ENCODE results near the gene GJB4. TPM values are rescaled to one million over a fixed set of nuclear protein-coding genes. Genes with fewer than 3 reads are reported as not detected.

Gene GJB4
- total and polyA plus RNA-seq, 7 donors: not detected

- 1 to 3% (median 2%) methylated on average over 44 to 62 of the region's 62 CpGs for WGBS, 3 donors
- ATAC-seq (peak in 2 of 4 donors; percentile 23 to 45), DNase-seq (peak in 1 of 2 donors; percentile 30)
- Histone ChIP-seq H3K4me1 (no peaks in the 10 kb centered on the region), H3K27ac (no peak within 1 kb of the TSS), H3K9me3 (no peaks in the 10 kb centered on the region), H3K4me3 (peak within 1 kb of the TSS; percentile 44), H3K36me3 (ENCODE audit: insufficient read depth in 1 of 2, low read depth in 1 of 2) (no peaks in the 10 kb centered on the region), H3K27me3 (ENCODE audit: insufficient read depth in 3 of 3, low read length in 2 of 3) (peaks cover 0 to 56% (median 16%) of the 10 kb centered on the region in 3 donors)
- TF ChIP-seq, protein P1, sequence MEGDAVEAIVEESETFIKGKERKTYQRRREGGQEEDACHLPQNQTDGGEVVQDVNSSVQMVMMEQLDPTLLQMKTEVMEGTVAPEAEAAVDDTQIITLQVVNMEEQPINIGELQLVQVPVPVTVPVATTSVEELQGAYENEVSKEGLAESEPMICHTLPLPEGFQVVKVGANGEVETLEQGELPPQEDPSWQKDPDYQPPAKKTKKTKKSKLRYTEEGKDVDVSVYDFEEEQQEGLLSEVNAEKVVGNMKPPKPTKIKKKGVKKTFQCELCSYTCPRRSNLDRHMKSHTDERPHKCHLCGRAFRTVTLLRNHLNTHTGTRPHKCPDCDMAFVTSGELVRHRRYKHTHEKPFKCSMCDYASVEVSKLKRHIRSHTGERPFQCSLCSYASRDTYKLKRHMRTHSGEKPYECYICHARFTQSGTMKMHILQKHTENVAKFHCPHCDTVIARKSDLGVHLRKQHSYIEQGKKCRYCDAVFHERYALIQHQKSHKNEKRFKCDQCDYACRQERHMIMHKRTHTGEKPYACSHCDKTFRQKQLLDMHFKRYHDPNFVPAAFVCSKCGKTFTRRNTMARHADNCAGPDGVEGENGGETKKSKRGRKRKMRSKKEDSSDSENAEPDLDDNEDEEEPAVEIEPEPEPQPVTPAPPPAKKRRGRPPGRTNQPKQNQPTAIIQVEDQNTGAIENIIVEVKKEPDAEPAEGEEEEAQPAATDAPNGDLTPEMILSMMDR (IDR thresholded peaks at IDR 0.05): no peak
- intact Hi-C loops (cut with DNase I): no loop called here
Measured at GRCh38 chr1:34781071-34781843, 21.7 kb downstream of the GJB4 start, which contains the start of gene GJB3. TSS of gene GJB3 (plus strand) at chr1:34781214. CDS start at chr1:34784763, 3,549 bp downstream.

- TF ChIP-seq, protein P1 (IDR thresholded peaks at IDR 0.05): no peak
- no peaks in the 10 kb centered on the region for H3K36me3 ChIP-seq (ENCODE audit: insufficient read depth in 1 of 2, low read depth in 1 of 2)
- intact Hi-C loops (cut with DNase I): no loop called here
- peak overlapping the region; percentile 44 for H3K4me3 ChIP-seq
- 2 to 8% (median 6%) methylated on average over 17 to 18 of the region's 18 CpGs for WGBS, 3 donors
- H3K9me3 ChIP-seq: no peaks in the 10 kb centered on the region
- no peak for DNase-seq
- ATAC-seq: no peak
- H3K27ac ChIP-seq: no peak overlapping the region
- H3K27me3 ChIP-seq (ENCODE audit: insufficient read depth in 3 of 3, low read length in 2 of 3): peaks cover 0 to 51% (median 16%) of the 10 kb centered on the region in 3 donors
- H3K4me1 ChIP-seq: no peaks in the 10 kb centered on the region
Measured at GRCh38 chr1:34781844-34782391, 22.4 kb downstream of the GJB4 start.

GRCh38 chr1:34784751-34785221, 25.2 kb downstream of the GJB4 start:
- intact Hi-C loops (cut with DNase I): loop anchor here in 1 of 2 donors (5.0 kb wide), 2 partner anchors 68 to 83 kb away; no protein-coding TSS in a partner anchor
- TF ChIP-seq, protein P1 (IDR thresholded peaks at IDR 0.05): no peak
- H3K27me3 ChIP-seq (ENCODE audit: insufficient read depth in 3 of 3, low read length in 2 of 3): peaks cover 0 to 36% (median 16%) of the 10 kb centered on the region in 3 donors

DNA sequence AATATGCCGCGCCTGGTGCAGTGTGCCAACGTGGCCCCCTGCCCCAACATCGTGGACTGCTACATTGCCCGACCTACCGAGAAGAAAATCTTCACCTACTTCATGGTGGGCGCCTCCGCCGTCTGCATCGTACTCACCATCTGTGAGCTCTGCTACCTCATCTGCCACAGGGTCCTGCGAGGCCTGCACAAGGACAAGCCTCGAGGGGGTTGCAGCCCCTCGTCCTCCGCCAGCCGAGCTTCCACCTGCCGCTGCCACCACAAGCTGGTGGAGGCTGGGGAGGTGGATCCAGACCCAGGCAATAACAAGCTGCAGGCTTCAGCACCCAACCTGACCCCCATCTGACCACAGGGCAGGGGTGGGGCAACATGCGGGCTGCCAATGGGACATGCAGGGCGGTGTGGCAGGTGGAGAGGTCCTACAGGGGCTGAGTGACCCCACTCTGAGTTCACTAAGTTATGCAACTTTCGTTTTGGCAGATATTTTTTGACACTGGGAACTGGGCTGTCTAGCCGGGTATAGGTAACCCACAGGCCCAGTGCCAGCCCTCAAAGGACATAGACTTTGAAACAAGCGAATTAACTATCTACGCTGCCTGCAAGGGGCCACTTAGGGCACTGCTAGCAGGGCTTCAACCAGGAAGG, 25.8 kb downstream of the GJB4 start:
- no peak overlapping the region for H3K4me3 ChIP-seq
- H3K9me3 ChIP-seq: no peaks in the 10 kb centered on the region
- TF ChIP-seq, protein P1 (IDR thresholded peaks at IDR 0.05): no peak
- peaks cover 7% of the 10 kb centered on the region for H3K4me1 ChIP-seq
- WGBS, 3 donors: 70 to 80% (median 78%) methylated on average over 22 of the region's 22 CpGs
- ATAC-seq: no peak
- H3K27ac ChIP-seq: no peak overlapping the region
- peaks cover 0 to 31% (median 16%) of the 10 kb centered on the region in 3 donors for H3K27me3 ChIP-seq (ENCODE audit: insufficient read depth in 3 of 3, low read length in 2 of 3)
- H3K36me3 ChIP-seq (ENCODE audit: insufficient read depth in 1 of 2, low read depth in 1 of 2): no peaks in the 10 kb centered on the region
- no peak for DNase-seq
- intact Hi-C loops (cut with DNase I): loop anchor here in 1 of 2 donors (5.0 kb wide), 2 partner anchors 67 to 82 kb away; no protein-coding TSS in a partner anchor

More at GRCh38 chr1:34784751-34785221, 25.2 kb downstream of the GJB4 start:
- H3K36me3 ChIP-seq (ENCODE audit: insufficient read depth in 1 of 2, low read depth in 1 of 2): no peaks in the 10 kb centered on the region
- DNase-seq (no peak), ATAC-seq (no peak)
- WGBS, 3 donors: 87 to 90% (median 88%) methylated on average over 28 of the region's 28 CpGs
- no peaks in the 10 kb centered on the region for H3K9me3 ChIP-seq
- no peak overlapping the region for H3K4me3 ChIP-seq
- peaks cover 7% of the 10 kb centered on the region for H3K4me1 ChIP-seq
- H3K27ac ChIP-seq: no peak overlapping the region
